Adrenal gland (tissue), 5 donors: ENCODE measurements around the gene CERS1.

Experiments used
- CTCF ChIP-seq, 6 experiments: fragments of 450-650 bp in 4 of 6; fragments of 200-600 bp in 2 of 6; sonication (generic) in 1 of 6; IDR thresholded peaks; 1 replicate in 5 of 6; 2 replicates in 1 of 6; pipeline versions ENCODE4 v1.5.1 to v1.8.0; 2016 to 2021; ENCODE audit warnings: antibody characterized with exemption in 6 of 6, mild to moderate bottlenecking in 2 of 6, moderate library complexity in 1 of 6
- POLR2A ChIP-seq, 2 donors: fragments of 450-650 bp; IDR thresholded peaks; one replicate each; pipeline ENCODE4 v1.6.1; 2017; ENCODE audit warnings: antibody characterized with exemption in 2 of 2, mild to moderate bottlenecking in 2 of 2, moderate library complexity in 1 of 2
- donor health status: DM: no; HTN: no; CAD: no.

GRCh38 chr19:18859676-18860301, 36.2 kb downstream of the CERS1 start:
- TF ChIP-seq CTCF (IDR thresholded peaks at IDR 0.05) (no peak), POLR2A (IDR thresholded peaks at IDR 0.05) (no peak)
